Measurements from ENCODE around the gene HTR2A.

The HTR2A gene

DNA sequence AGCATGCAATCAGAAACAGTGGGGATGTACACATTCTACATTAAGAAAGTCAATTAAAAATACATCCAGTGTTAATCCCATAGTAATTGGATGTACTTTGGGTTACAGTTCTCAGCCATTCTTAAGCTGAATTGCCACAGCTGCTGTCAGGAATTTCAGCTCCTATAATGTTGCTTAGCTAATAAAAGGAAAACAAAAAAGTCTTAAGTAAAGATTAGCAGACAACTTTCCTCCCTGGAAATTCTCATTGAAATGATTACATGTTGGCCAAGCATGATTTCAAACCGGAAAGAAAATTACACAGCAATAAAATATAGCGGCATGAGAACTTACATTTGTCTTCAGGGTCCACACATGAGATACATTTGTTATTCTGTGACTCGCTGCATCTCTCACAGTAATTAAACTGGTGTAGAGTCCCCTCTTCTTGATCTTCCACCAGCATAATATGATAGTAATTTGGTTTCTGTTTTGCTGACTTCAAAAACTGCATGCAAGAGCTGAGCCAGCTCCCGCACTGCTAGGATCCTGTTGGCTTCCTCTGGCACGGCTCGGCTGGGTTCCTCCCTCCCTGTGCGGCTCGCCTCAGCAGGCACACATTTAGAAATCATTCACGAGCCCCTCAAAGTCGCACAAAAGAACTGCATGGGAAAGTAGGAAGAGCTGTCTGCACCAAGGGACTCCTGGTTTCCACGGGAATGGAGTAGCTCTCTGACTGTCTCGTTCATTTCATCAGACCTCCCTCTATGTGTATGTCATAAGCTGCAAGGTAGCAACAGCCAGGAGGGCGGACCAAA, at the start of gene HTR2A:
Gene HTR2A, minus strand, starts transcription at position 713 of the 797 bp plus-strand sequence. CDS start 1,147 bp downstream, outside the sequence.
- DNase-seq: no peak

DNA sequence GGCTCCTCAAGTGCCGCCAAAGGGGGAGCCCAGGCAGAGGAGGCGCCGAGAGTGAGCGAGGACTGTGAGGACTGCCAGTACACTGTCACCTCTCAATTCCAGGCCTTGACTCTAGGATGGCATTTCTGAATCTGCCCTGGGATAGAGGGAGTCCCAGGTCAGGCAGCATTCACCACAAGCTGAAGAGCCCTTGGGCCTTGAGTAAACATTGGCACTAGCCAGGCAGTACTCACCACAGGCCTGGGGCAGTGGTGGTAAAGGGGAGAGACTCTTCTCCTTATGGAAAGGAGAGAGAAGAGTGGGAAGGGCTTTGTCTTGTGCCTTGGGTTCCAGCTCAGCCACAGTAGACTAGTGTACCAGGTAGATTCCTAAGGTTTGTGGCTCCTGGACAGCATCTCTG, 39.7 kb upstream of the HTR2A start:
- DNase-seq: no peak

DNA sequence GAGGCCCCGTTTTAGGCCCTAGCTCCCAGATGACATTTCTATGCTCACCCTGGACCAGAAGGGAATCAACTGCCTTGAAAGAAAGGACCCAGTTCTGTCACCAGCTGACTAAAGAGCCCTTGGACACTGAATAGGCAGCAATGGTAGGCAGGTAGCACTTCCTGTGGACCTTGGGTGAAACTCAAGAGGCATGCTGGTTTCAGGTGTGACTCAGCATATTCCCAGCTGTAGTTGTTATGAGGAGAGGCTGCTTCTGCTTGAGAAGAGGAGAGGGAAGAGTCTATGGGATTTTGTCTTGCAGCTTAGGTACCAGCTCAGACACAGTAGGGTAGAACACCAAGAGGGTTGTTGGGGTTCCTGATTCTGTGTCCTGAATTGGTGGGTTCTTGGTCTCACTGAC, 37.9 kb upstream of the HTR2A start:
- no peak for DNase-seq

DNA sequence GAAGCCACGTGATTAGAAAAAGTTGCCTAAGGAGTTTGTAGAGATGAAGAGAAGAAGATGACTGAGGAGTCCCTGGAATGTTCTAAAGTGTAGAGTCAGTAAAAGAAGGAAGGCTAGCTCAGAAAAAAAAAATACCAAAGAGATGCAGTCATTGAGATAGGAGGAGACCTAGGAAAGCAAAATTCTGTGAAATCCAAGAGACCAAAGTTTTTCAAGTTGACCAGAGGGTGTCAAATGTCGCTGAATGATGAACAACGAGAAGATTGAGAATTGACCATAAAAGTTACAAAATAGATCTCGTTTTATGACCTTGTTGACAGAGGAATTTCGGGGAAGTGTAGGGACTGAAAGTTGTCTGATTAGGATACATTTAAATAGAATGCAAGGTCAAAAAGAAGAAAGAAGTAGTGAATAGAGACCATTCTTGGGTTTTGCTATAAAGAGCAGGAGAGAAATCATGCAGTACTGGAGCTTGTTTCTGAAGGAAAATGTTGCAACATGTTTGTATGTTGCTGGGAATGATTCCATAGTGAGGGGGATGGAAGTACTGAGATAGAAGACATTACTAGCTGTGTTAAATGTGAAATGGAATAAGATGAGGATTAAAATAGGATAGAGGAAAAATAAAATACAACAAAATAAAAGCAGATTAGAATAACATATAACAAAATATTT, 30.2 kb upstream of the HTR2A start:
- DNase-seq: no peak

DNA sequence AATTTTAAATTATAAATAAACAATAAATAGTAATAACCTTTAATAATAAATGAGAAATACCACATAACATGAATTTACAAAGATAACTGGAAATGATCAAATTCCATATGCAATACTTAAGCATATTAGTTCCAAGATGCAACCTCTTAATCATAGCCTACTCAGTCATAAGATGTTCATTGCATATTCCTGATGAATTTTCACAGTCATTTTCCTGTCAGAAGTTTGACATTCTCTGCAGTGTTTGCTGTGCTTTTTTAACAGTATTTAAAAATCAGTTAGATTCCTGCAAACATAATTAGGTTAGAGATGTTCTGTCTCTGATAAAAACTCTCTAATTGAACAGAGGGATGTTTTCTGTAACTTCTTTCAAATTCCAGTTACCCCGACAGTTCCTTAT, 28.6 kb upstream of the HTR2A start:
- no peak for DNase-seq

DNA sequence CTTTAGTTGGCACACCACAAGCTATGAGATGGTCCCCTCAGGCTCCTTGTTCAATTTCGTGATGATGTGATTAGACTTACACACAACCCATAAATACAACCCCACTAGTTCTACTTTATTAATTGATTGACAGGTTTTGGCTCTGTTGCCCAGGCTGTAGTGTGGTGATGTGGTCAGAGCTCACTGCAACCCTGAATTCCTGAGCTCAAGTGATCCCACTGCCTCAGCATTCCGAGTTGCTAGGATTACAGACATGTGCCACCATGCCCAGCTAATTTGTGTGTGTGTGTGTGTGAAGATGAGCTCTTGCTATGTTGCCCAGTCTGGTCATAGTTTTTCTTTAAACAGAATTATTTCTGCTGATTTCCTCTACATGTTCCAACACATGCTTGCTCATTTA, 17.5 kb upstream of the HTR2A start:
- DNase-seq: no peak

DNA sequence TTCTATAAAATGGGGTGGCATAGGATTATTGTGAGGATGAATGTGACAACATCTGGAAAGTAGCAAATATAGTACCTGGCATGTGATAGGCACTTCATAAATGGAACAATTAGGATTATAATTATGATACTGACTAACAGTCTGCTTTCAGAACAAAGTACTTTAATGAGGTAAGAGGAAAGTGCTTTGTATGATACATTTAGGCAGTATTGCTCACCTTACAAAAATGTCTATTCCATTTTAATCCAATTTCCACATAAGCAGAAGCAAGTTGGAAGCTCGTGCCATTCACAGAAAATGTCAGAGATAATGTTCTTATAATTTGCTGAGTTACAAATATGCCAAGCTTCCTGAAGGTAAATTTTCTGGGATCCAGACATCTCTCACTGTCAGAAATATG, 16.9 kb upstream of the HTR2A start:
- no peak for DNase-seq

DNA sequence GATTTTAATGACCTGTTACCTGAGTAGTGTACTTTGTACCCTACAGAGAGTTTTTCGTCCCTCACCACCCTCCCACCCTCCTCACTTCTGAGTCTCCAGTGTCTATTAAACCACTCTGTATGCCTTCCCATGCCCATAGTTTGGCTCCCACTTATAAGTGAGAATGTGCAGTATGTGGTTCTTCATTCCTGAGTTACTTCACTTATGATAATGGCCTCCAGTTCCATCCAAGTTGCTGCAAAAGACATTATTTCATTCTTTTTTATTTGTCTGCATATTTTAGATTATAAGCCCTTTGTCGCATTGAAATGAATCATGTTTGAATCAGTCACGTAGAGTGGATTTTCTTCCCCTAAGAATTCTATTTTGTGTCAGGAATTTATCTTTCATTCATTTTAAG, 12.2 kb upstream of the HTR2A start:
- no peak for DNase-seq

DNA sequence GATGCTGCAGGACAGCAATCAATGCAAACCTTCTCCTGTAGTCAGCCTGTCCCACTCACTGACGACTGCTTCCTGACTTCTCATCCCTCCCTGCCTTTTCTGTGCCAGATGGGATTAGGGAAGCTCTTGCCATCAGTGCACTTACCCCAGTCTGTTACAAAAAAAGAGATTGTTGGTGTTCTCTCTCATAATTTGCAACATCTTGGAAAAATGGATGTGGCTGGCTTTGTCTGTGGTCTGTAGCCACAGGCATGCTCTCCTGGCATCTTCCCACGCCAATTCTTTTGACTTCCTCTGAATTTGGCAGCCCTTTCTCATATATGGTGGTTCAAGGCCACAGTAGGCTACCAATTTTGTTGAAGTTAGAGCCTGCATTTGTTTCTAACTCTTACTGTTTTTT, 11.6 kb upstream of the HTR2A start:
- no peak for DNase-seq

DNA sequence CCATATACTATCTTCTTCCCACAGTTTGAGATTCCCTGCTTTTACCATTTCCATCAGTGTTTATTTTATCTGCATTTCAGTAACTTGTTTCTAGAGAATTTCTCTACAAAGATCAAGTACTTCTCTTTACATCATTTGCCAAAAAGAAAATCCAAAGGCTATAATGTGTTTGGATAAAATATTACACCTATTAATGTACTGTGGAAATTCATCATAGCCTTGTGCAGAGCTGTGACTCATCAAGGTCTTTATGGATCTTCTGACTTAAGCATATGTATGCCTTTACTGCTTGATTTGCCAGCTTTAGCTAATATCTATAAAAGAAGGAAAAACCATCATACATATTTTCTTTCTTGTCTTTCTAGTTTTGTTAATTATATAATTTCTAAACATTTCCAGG, 9.6 kb upstream of the HTR2A start:
- no peak for DNase-seq

DNA sequence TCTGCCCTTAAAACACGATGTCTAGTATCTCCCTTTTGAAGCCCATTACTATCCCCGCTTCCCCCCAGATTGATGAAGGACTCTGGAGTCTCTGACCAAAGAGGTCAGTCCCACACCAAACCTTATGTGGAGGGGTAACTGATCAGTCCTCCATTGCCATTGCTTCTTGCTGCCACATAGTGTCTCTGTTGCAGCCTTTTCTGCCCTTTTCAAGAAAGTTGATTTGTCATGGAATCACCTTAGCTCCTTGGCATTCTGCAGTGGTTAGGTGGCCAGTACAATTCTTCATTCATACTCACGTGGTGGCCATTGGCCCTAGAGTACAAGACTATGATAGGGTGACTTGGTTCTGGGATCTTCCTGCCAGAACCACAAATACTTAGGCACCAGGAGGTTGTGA, 8.4 kb upstream of the HTR2A start:
- DNase-seq: no peak

DNA sequence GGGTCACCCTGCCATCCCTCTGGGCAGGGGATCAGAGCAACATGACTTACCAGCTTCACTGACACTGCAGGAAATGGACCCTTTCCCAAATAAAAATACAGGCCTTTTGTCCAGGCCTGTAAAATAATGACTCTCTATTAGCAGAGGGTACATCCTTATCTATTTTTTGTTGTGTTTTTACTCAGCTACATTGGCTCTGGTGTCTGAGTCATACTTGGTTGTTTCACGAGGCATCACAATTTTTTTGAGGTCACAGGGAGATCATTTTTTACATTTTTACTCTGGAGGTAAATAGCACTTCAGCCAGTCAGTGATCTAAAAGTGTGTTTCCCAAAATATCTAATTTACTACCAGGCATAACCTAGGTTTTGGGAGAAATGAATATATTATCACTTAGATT, 6.9 kb upstream of the HTR2A start:
- DNase-seq: no peak

DNA sequence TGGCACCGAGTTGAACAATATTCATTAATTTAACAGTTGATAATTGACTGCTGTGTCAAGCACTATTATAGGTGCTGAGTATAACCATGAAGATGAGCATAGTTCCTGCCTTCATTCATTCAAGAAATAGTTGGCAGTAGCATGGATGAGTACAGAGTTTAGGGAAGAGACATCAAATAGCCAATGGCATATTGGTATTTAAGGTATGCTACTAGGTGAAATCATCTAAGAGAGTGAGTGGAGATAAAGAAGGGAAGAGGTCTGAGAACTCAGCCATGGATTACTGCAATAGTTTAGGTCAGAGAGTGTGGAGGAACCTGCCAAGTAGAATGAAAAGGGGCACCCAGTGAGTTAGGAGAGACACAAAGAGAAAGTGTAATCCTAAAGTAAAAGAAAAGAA, 4.9 kb upstream of the HTR2A start:
- no peak for DNase-seq

DNA sequence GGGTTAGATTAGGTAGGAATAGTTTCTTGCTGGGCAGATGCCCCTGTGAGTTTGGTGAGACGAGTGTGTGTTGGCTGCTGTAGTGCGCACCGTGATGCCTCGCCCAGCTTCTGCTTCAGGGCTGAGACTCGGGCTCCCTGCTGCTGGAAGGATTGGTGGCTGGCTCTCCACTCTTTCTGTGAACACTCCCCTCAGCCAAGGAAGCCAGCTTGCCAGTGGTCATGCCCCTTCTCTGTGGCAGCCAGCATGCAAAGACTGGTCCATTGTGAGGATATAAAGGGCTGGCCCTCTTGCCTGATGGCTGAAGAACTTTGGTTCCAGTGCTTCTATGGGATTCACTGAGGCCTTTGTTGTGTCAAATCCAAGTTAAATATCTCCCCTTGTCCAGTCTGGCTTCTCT, 2.9 kb upstream of the HTR2A start:
- no peak for DNase-seq

DNA sequence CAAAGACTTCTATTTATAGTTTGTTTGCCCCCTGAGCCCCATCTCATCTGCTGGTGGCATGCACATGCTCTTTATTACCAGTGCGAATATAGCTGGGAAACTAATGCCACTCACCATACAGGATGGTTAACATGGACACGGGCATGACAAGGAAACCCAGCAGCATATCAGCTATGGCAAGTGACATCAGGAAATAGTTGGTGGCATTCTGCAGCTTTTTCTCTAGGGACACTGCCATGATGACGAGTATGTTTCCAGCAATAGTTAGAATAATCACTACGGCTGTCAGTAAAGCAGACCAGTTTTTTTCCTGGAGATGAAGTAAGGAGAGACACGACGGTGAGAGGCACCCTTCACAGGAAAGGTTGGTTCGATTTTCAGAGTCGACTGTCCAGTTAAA, 1.5 kb downstream of the HTR2A start:
- DNase-seq: no peak

DNA sequence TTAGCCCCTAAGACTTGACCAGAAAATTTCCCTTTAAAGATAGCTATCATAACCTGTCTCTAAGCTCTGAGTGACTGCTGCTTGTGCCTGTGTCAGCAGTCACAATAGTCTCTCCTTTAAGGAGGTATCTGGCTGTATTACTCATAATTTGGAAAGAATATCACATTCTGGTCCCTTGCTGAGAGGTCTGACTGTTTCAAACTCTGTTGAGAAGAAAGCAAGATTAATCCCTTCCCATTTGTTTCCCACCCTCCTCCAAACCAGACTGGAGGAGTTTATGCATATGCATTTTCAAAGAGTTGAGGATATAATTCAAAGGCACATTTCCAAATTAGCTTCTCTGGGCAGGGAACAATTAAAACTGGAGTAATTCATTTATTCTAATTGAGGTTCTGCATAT, 2.3 kb downstream of the HTR2A start:
- no peak for DNase-seq

DNA sequence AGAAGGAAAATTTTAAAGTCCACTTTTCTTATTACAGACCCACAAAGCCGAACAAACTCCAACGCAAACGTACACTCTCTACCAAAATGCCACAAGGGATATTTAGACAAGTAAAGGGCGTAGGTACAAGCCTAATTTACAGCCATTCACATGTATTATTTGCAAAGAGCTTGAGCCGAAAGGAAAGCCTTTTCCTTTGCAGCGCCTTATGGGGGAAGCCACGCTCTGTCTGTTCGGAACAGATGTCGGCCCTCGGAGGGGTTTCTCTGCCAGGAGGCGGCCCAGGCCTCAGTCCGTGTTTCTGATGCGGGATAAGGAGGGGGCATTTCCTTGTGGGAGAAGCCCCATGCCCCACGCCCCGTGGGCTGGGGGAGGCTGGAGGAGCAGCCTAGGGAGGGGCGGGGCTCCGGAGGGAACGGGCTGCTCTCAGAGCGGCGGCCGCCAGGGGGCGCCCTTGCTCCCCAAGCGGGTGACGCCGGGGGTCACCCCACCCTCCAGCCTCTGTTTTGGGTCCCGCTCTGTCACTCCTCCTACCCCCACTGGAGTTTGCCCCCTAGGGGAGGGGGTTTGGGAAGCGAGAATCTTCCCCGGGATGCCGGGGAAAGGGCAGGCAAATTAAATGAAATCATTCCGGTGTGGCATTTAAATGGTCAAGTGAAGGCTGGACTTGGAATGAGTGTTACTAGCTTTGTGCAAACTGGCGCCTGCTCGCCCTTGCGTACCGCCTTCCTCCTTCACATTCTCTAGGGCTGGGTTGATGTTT, 2.9 kb downstream of the HTR2A start:
- peak; percentile 70 for DNase-seq

DNA sequence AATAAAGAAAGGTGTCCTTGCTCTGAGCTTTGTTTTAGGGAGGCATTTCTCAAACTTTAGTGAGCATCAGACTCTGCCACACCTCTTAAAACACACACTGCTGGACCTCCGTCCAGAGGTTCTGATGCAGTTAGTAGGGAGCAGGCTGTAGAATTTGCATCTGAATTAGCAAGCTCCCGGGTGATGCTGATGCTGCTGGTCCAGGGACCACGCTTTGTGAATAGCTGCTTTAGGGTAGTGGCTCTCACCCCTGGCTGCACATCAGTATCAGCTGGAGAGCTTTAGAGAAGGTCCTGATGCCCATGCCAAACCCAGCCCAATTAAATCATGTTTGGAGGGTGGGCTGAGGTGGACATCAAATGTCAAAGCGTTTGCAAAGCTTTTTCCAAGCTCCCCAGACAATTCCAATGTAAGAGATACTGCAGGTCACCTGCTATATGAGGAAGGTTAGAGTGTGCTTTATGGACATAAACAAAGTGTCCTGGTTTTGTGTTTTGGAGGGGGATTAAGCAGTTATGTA, 3.6 kb downstream of the HTR2A start:
- no peak for DNase-seq

DNA sequence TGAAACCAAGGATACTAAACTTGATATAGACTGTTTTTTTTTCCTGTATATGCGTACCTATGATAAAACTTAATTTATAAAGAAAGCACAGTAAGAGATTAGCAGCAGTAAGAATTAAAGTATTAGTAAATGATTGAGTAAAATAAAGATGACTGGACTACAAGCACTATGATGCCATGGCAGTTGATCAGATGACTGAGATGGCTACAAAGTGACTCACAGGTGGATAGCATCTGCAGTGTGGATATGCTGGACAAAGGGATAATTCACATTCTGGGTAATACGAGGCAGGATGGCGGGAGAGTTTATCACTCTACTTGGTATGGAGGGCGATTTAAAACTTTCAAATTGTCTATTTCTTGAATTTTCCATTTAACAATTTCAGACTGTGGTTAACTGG, 11.8 kb downstream of the HTR2A start:
- DNase-seq: no peak

DNA sequence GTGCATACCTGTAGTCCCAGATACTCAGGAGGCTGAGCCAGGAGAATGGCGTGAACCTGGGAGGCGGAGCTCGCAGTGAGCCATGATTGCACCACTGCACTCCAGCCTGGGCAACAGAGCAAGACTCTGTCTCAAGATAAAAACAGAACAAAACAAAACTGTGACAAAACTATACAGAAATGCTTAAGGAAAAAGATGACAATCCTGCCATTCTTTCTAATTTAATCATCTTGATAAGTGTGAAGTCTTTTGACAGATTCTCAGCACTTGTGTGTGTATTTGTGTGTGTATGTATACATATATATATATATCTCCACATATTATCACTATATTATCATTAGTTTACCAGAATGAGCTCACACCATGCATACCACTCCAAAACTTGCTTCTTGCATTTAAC, 12.3 kb downstream of the HTR2A start:
- DNase-seq: no peak

DNA sequence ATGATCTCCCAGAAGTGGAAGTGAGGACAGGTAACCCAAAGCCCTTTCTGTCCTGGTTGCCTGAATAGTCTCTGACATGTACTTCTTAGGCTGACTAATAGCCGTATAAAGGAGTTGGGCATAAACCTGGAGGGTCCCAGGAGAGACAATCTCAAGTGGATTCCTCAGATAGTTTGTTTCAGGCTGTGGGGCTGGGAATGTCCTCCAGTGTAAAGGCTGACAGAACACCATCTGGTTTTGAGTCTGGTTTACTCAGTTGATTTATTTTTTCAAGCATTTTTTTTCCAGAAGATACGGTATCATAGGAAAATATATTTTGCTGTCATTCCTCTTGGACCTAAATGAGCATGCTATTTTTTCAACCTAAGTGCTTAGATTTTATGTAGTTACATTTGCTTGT, 15.2 kb downstream of the HTR2A start:
- no peak for DNase-seq

DNA sequence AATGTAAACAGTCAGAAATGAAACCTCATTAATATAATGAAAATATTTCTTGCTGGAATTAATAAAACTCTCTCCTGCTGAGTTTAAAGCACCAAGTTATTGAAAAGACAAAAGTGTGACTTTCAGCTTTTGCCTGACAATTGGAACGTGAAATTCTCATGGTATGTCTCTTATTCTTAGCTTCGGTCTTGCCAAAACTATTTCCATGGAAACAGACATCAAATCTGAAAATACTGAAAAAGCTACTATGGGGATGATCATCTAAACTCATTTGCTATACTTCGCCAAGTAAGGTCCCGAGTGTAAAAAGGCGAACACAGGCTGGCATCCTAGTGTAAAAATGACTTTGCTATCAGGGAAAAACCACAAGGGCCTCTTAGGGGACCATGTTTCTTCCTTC, 22.8 kb downstream of the HTR2A start:
- DNase-seq: no peak

DNA sequence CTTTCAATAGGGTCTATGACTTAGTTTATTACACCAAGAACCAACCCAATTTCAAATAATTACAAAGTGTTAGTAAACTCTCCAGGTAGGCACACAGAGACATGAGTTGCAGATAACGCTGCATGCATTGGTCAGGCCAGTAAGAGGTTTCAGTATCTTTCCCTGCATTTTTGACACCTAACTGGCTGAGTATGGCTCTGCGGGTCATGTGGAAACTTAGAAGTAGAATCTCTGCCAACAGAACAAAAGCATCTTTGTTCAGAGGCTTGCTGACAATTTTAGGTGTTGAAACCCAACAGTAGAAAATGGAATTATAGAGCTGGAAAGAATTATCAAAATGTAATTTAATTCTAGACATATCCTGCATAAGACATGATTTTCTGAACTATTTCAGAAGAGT, 25.3 kb downstream of the HTR2A start:
- DNase-seq: no peak

DNA sequence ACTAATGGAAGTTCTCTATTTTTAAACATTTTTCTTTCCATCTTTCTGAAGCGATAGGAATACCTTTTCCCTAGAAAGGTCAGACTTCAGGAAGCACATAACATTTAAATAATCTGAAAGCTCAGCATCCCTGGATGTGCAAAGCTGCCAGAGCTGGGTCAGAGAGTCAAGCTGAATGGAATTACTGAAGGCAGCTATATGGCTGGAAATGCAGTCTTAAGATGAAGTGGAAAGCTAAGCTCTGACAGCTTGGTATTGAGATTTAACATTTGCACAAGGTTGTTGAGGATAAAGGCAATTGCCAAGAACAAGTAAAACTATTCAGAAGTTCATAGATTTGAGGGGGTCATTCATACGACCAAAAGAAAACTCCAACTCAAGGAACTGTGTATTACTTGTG, 28.8 kb downstream of the HTR2A start:
- DNase-seq: no peak

All from CD4-positive, alpha-beta T cell treated with Interleukin-6 for 4 hours (primary cell).